HG03342 (cell line): ENCODE data around the gene ATCAY.
"Not testable (repeated sequence)": the region's sequence is repeated elsewhere in the genome, so short reads cannot be mapped to it uniquely, and the experiment has no call there.

Experiments used
- ATAC-seq: cut with Tn5 transposase; IDR thresholded peaks from one replicate; pipeline ENCODE4 v1.9.1; 2021; ENCODE audit warnings: mild to moderate bottlenecking, moderate library complexity; ENCODE audit not compliant: unreplicated experiment

Gene ATCAY

GRCh38 chr19:3852614-3853254, 27.8 kb upstream of the ATCAY start:
- no peak for ATAC-seq

GRCh38 chr19:3855320-3855719, 25.2 kb upstream of the ATCAY start:
- no peak for ATAC-seq

- ATAC-seq = no peak
Measured at GRCh38 chr19:3857449-3858003, 23.0 kb upstream of the ATCAY start.

- no peak for ATAC-seq
Measured at GRCh38 chr19:3860499-3860898, 20.0 kb upstream of the ATCAY start.

GRCh38 chr19:3862826-3863500, 17.5 kb upstream of the ATCAY start:
- ATAC-seq = no peak

- ATAC-seq = no peak
Measured at GRCh38 chr19:3863648-3864047, 16.8 kb upstream of the ATCAY start.

GRCh38 chr19:3866910-3867638, 13.4 kb upstream of the ATCAY start:
- ATAC-seq = no peak

GRCh38 chr19:3867971-3868769, 12.3 kb upstream of the ATCAY start:
- no peak for ATAC-seq

GRCh38 chr19:3868770-3869456, 11.6 kb upstream of the ATCAY start, which contains the start of gene ZFR2:
ZFR2 (minus strand) TSS chr19:3869038; CDS start chr19:3869017, 21 bp downstream.
- ATAC-seq = no peak

GRCh38 chr19:3873151-3873550, 7.3 kb upstream of the ATCAY start:
- no peak for ATAC-seq

- ATAC-seq = not testable (repeated sequence)
Measured at GRCh38 chr19:3874695-3875094, 5.8 kb upstream of the ATCAY start.

- ATAC-seq = no peak
Measured at GRCh38 chr19:3879656-3880055, 829 bp upstream of the ATCAY start.

GRCh38 chr19:3881272-3882040, 971 bp downstream of the ATCAY start:
- no peak for ATAC-seq

- ATAC-seq = no peak
Measured at GRCh38 chr19:3882041-3882384, 1.5 kb downstream of the ATCAY start.

GRCh38 chr19:3890591-3890990, 10.1 kb downstream of the ATCAY start:
- no peak for ATAC-seq

- ATAC-seq = no peak
Measured at GRCh38 chr19:3893509-3894179, 13.2 kb downstream of the ATCAY start.

GRCh38 chr19:3894959-3895358, 14.5 kb downstream of the ATCAY start:
- not testable (repeated sequence) for ATAC-seq

- ATAC-seq = no peak
Measured at GRCh38 chr19:3895788-3896187, 15.3 kb downstream of the ATCAY start.

GRCh38 chr19:3897936-3898335, 17.5 kb downstream of the ATCAY start:
- ATAC-seq = no peak
